B cell (primary cell): ENCODE data around the gene SPIB.
"Not testable (repeated sequence)": the region's sequence is repeated elsewhere in the genome, so short reads cannot be mapped to it uniquely, and the experiment has no call there.

Source experiments
- EZH2 ChIP-seq: IDR thresholded peaks from 2 replicates; pipeline ENCODE4 v1.6.1; 2012; ENCODE audit warnings: borderline replicate concordance, low read depth, mild to moderate bottlenecking, moderate library complexity, low read length; ENCODE audit not compliant: insufficient read depth, poor library complexity, severe bottlenecking
- TF ChIP-seq, protein P1 (sequence below): fragments of 200-600 bp; IDR thresholded peaks from one replicate; pipeline ENCODE4 v1.8.0; 2022; ENCODE audit warnings: antibody characterized with exemption, mild to moderate bottlenecking

- TF ChIP-seq, protein P1, sequence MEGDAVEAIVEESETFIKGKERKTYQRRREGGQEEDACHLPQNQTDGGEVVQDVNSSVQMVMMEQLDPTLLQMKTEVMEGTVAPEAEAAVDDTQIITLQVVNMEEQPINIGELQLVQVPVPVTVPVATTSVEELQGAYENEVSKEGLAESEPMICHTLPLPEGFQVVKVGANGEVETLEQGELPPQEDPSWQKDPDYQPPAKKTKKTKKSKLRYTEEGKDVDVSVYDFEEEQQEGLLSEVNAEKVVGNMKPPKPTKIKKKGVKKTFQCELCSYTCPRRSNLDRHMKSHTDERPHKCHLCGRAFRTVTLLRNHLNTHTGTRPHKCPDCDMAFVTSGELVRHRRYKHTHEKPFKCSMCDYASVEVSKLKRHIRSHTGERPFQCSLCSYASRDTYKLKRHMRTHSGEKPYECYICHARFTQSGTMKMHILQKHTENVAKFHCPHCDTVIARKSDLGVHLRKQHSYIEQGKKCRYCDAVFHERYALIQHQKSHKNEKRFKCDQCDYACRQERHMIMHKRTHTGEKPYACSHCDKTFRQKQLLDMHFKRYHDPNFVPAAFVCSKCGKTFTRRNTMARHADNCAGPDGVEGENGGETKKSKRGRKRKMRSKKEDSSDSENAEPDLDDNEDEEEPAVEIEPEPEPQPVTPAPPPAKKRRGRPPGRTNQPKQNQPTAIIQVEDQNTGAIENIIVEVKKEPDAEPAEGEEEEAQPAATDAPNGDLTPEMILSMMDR = not testable (repeated sequence)
- TF ChIP-seq EZH2 = not testable (repeated sequence)
Observed at GRCh38 chr19:50390952-50391351, 27.8 kb upstream of the SPIB start.
